Spleen (tissue), 11 donors: ENCODE results near the gene PRKCB. TPM values are rescaled to one million over a fixed set of nuclear protein-coding genes. Genes with fewer than 3 reads are reported as not detected.

Experiments
- DNase-seq: peaks from one replicate; pipeline ENCODE4 v3.0.0-alpha.2; 2020
- H3K27ac ChIP-seq, 8 donors: fragments of 200-600 bp; sonication (generic) in 7 of 8; 1 replicate in 4 of 8; 2 replicates in 4 of 8; pipeline versions ENCODE4 v1.5.0 to v1.8.0; 2016 to 2021; ENCODE audit warnings: inconsistent platforms in 4 of 8, mild to moderate bottlenecking in 4 of 8, moderate library complexity in 1 of 8
- H3K27me3 ChIP-seq, 7 donors: fragments of 200-600 bp; sonication (generic) in 6 of 7; replicated peaks in 1 of 7; 1 replicate in 4 of 7; 2 replicates in 3 of 7; pipeline versions ENCODE4 v1.5.0 to v1.8.0; 2016 to 2021; ENCODE audit warnings: inconsistent platforms in 3 of 7, mild to moderate bottlenecking in 1 of 7
- H3K36me3 ChIP-seq, 6 donors: fragments of 200-600 bp; sonication (generic) in 5 of 6; 1 replicate in 4 of 6; 2 replicates in 2 of 6; pipeline versions ENCODE4 v1.5.0 to v1.8.0; 2016 to 2021; ENCODE audit warnings: inconsistent platforms in 2 of 6
- H3K4me1 ChIP-seq, 6 donors: fragments of 200-600 bp; sonication (generic) in 5 of 6; 1 replicate in 3 of 6; 2 replicates in 3 of 6; pipeline versions ENCODE4 v1.5.0 to v1.8.0; 2016 to 2021; ENCODE audit warnings: inconsistent platforms in 3 of 6
- H3K4me3 ChIP-seq, 8 donors: fragments of 200-600 bp; sonication (generic) in 7 of 8; 1 replicate in 4 of 8; 2 replicates in 4 of 8; pipeline versions ENCODE4 v1.5.0 to v1.8.0; 2016 to 2021; ENCODE audit warnings: inconsistent platforms in 4 of 8, mild to moderate bottlenecking in 4 of 8, moderate library complexity in 2 of 8
- H3K9me3 ChIP-seq, 8 donors: fragments of 200-600 bp; sonication (generic) in 7 of 8; 1 replicate in 4 of 8; 2 replicates in 4 of 8; pipeline versions ENCODE4 v1.5.0 to v1.8.0; 2016 to 2021; ENCODE audit warnings: inconsistent platforms in 4 of 8
- CTCF ChIP-seq, 11 experiments: fragments of 200-600 bp in 7 of 11; fragments of 450-650 bp in 4 of 11; sonication (generic) in 4 of 11; IDR thresholded peaks in 8 of 11; conservative IDR thresholded peaks in 3 of 11; 1 replicate in 7 of 11; 2 replicates in 4 of 11; pipeline versions ENCODE4 v1.4.0 to v1.8.0; 2016 to 2021; ENCODE audit warnings: antibody characterized with exemption in 11 of 11, inconsistent platforms in 4 of 11, mild to moderate bottlenecking in 1 of 11
- POLR2A ChIP-seq, 3 donors: fragments of 450-650 bp; IDR thresholded peaks; one replicate each; pipeline ENCODE4 v1.5.1; 2017; ENCODE audit warnings: antibody characterized with exemption in 3 of 3, mild to moderate bottlenecking in 1 of 3
- POLR2AphosphoS5 ChIP-seq, 3 donors: sonication (generic); formaldehyde crosslinking; IDR thresholded peaks; one replicate each; pipeline ENCODE4 v1.5.1; 2017; ENCODE audit warnings: antibody characterized with exemption in 3 of 3
- WGBS, 5 donors: extraction: QIAGEN DNeasy Blood & Tissue Kit in 3 of 5; methylation state at CpG; one replicate each; pipeline versions ENCODE4 v1.1.5 to v1.1.7; 2013 to 2018; 5-methylcytosine and 5-hydroxymethylcytosine counted together
- intact Hi-C: fragments of 100-400 bp; cut with DNase I; formaldehyde crosslinking; loops from one replicate; pipeline ENCODE4 v1.15.0; 2023; ENCODE audit warnings: low total_unique reads
- polyA plus RNA-seq, 3 donors: library from polyadenylated mRNA; stranded (reverse); fragments of 200-250 nt; gene quantifications; one replicate each; pipeline ENCODE4 v1.2.1, GENCODE V29; 2013
- total RNA-seq, 7 donors: library from RNA; depleted of rRNA in 3 of 7; stranded (reverse); fragments of >200 nt in 3 of 7; fragmentation: NEBNext Ultra II Directional in 4 of 7; extraction: Animal tissue kit (Norgen Biotek cat#: 25700) in 4 of 7; gene quantifications; one replicate each; pipeline versions ENCODE4 v1.1.0 to v1.2.1, GENCODE V29; 2016 to 2021
- donor health status: healthy with polysubstance abuse.
- donor health status: DM: no; HTN: no; CAD: no; lungs with moderate emphysema.
- donor health status: DM: no; HTN: no; CAD: no.
- donor health status: Bipolar disorder and iron deficiency.
- donor health status: healthy.
- donor health status: DM: no; HTN: no; CAD: no.
- donor health status: DM: yes; HTN: yes; CAD: no.

The PRKCB gene
- total and polyA plus RNA-seq, 10 donors = 33.8 to 284 (median 182) TPM

GRCh38 chr16:24216961-24217360 is 381.2 kb downstream of the PRKCB start:
- peaks cover 0 to 100% (median 37%) of the 10 kb centered on the region in 6 donors for H3K36me3 ChIP-seq
- no peak for DNase-seq
- H3K4me1 ChIP-seq = no peaks in the 10 kb centered on the region
- intact Hi-C loops = no loop called here
- no peaks in the 10 kb centered on the region for H3K27me3 ChIP-seq
- TF ChIP-seq POLR2A (IDR thresholded peaks at IDR 0.05) (no peak), POLR2AphosphoS5 (IDR thresholded peaks at IDR 0.05) (no peak), CTCF (IDR thresholded peaks at IDR 0.05 in 8 of 11, conservative IDR thresholded peaks at IDR 0.05 in 3 of 11) (no peak)
- no peak overlapping the region for H3K27ac ChIP-seq
- H3K4me3 ChIP-seq = no peak overlapping the region
- H3K9me3 ChIP-seq = peaks cover 0 to 5% (median 0%) of the 10 kb centered on the region in 8 donors

GRCh38 chr16:24217461-24217860 is 381.7 kb downstream of the PRKCB start:
- no peak for DNase-seq
- intact Hi-C loops = no loop called here
- H3K36me3 ChIP-seq = peaks cover 0 to 100% (median 37%) of the 10 kb centered on the region in 6 donors
- H3K9me3 ChIP-seq = peaks cover 0 to 9% (median 0%) of the 10 kb centered on the region in 8 donors
- no peaks in the 10 kb centered on the region for H3K4me1 ChIP-seq
- no peaks in the 10 kb centered on the region for H3K27me3 ChIP-seq
- no peak overlapping the region for H3K27ac ChIP-seq
- TF ChIP-seq POLR2AphosphoS5 (IDR thresholded peaks at IDR 0.05) = no peak
- TF ChIP-seq CTCF (IDR thresholded peaks at IDR 0.05 in 8 of 11, conservative IDR thresholded peaks at IDR 0.05 in 3 of 11) = no peak
- TF ChIP-seq POLR2A (IDR thresholded peaks at IDR 0.05) = no peak
- 87 to 95% (median 91%) methylated on average over 3 of the region's 3 CpGs for WGBS, 5 donors
- no peak overlapping the region for H3K4me3 ChIP-seq

- Histone ChIP-seq H3K4me3 (no peak overlapping the region), H3K9me3 (peaks cover 0 to 9% (median 0%) of the 10 kb centered on the region in 8 donors), H3K4me1 (no peaks in the 10 kb centered on the region), H3K36me3 (peaks cover 0 to 93% (median 29%) of the 10 kb centered on the region in 6 donors), H3K27me3 (no peaks in the 10 kb centered on the region), H3K27ac (no peak overlapping the region)
- intact Hi-C loops = no loop called here
- 79 to 99% (median 94%) methylated on average over 4 of the region's 4 CpGs for WGBS, 5 donors
- TF ChIP-seq POLR2A (IDR thresholded peaks at IDR 0.05) (no peak), CTCF (IDR thresholded peaks at IDR 0.05 in 8 of 11, conservative IDR thresholded peaks at IDR 0.05 in 3 of 11) (no peak), POLR2AphosphoS5 (IDR thresholded peaks at IDR 0.05) (no peak)
- DNase-seq = no peak
Measured at GRCh38 chr16:24218299-24218698, 382.5 kb downstream of the PRKCB start.

- TF ChIP-seq CTCF (IDR thresholded peaks at IDR 0.05 in 8 of 11, conservative IDR thresholded peaks at IDR 0.05 in 3 of 11) (no peak), POLR2AphosphoS5 (IDR thresholded peaks at IDR 0.05) (no peak), POLR2A (IDR thresholded peaks at IDR 0.05) (no peak)
- 94 to 100% (median 96%) methylated on average over 2 of the region's 2 CpGs for WGBS, 5 donors
Measured at GRCh38 chr16:24221219-24221618, 385.4 kb downstream of the PRKCB start.

More at GRCh38 chr16:24221219-24221618, 385.4 kb downstream of the PRKCB start:
- no peaks in the 10 kb centered on the region for H3K27me3 ChIP-seq
- no peak overlapping the region for H3K27ac ChIP-seq
- no peak for DNase-seq
- H3K36me3 ChIP-seq = peaks cover 0 to 64% (median 9%) of the 10 kb centered on the region in 6 donors
- H3K4me1 ChIP-seq = no peaks in the 10 kb centered on the region
- intact Hi-C loops = no loop called here
- no peak overlapping the region for H3K4me3 ChIP-seq
- peaks cover 0 to 9% (median 0%) of the 10 kb centered on the region in 8 donors for H3K9me3 ChIP-seq
